Activated naive CD8-positive, alpha-beta T cell (primary cell): ENCODE measurements around the gene CACNG4.

Experiments used
- H3K27ac Mint-ChIP-seq: one replicate; pipeline ENCODE4 v1.8.0; 2021; ENCODE audit warnings: mixed read lengths
- H3K27me3 Mint-ChIP-seq: one replicate; pipeline ENCODE4 v1.8.0; 2021; ENCODE audit warnings: mixed read lengths
- H3K36me3 Mint-ChIP-seq: one replicate; pipeline ENCODE4 v1.8.0; 2021; ENCODE audit warnings: mixed read lengths
- H3K4me1 Mint-ChIP-seq: one replicate; pipeline ENCODE4 v1.8.0; 2021; ENCODE audit warnings: low read depth, mixed read lengths
- H3K4me3 Mint-ChIP-seq: one replicate; pipeline ENCODE4 v1.8.0; 2021; ENCODE audit warnings: mild to moderate bottlenecking, mixed read lengths
- H3K9me3 Mint-ChIP-seq: one replicate; pipeline ENCODE4 v1.8.0; 2021; ENCODE audit warnings: low read depth, mixed read lengths

CACNG4 gene

DNA sequence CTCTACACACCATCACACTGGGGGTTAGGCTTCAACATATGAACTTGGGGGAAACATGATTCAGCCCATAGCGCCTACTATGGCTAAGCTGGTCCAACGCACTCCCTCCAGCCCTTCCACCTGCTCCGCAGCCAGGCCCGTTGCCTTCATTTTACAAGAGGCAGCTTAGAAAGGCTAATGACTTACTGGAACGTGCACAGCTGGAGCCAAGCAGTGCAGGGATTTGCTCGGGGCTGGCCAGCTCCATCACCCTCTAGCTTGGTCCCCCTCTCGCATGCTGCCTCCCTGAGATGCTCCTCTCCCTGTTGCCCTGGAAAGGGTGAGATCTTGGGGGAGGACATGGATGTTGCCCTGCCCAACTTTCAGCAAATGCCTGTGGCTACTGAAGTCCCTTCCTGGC is 77.0 kb downstream of the CACNG4 start:
- Mint-ChIP-seq H3K9me3 (no peaks in the 10 kb centered on the region), H3K27me3 (peaks cover 5% of the 10 kb centered on the region), H3K27ac (no peak overlapping the region), H3K4me3 (no peak overlapping the region), H3K36me3 (no peaks in the 10 kb centered on the region), H3K4me1 (no peaks in the 10 kb centered on the region)

GRCh38 chr17:67041941-67042899 is 77.7 kb downstream of the CACNG4 start:
- Mint-ChIP-seq H3K4me3 (no peak overlapping the region), H3K4me1 (no peaks in the 10 kb centered on the region), H3K27ac (no peak overlapping the region), H3K27me3 (peaks cover 3% of the 10 kb centered on the region), H3K36me3 (peaks cover 6% of the 10 kb centered on the region), H3K9me3 (no peaks in the 10 kb centered on the region)

- H3K36me3 Mint-ChIP-seq, result peaks cover 10% of the 10 kb centered on the region
- peaks cover 3% of the 10 kb centered on the region for H3K27me3 Mint-ChIP-seq
- peaks cover 6% of the 10 kb centered on the region for H3K9me3 Mint-ChIP-seq
- no peaks in the 10 kb centered on the region for H3K4me1 Mint-ChIP-seq
- H3K27ac Mint-ChIP-seq, result no peak overlapping the region
- no peak overlapping the region for H3K4me3 Mint-ChIP-seq
Observed at GRCh38 chr17:67043283-67043682, 78.8 kb downstream of the CACNG4 start.

GRCh38 chr17:67044016-67044772 is 79.7 kb downstream of the CACNG4 start, which contains the start of gene CACNG1:
Gene CACNG1 (plus strand): TSS chr17:67044554. CDS start chr17:67044661, 107 bp downstream.
- Mint-ChIP-seq H3K4me1 (no peaks in the 10 kb centered on the region), H3K27ac (no peak within 1 kb of the TSS), H3K9me3 (peaks cover 15% of the 10 kb centered on the region), H3K27me3 (peaks cover 3% of the 10 kb centered on the region), H3K4me3 (no peak within 1 kb of the TSS), H3K36me3 (peaks cover 18% of the 10 kb centered on the region)

- Mint-ChIP-seq H3K4me3 (no peak overlapping the region), H3K27me3 (peaks cover 2% of the 10 kb centered on the region)
Observed at GRCh38 chr17:67044940-67045339, 80.4 kb downstream of the CACNG4 start.

DNA sequence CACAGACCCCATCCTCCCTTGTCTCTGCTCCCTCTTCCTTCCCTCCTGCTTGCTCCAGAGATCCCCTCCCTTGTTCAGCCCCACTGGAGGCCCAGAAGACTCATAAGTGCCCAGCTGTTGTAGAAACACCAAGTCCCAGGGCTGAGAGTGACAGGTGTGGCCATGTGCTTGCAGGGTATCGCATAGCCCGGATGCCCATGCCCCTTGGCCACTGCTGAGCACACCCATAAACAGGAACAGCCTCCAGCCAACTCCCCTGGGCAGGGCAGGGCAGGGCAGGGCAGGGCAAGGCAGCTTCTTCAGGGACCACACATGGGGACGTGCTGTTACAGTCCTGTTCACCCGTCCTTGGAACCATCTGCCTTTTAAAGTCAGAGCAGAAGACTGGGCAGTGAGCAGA is 81.9 kb downstream of the CACNG4 start:
- H3K4me1 Mint-ChIP-seq, result no peaks in the 10 kb centered on the region
- peaks cover 15% of the 10 kb centered on the region for H3K9me3 Mint-ChIP-seq
- H3K27ac Mint-ChIP-seq, result no peak overlapping the region
- no peak overlapping the region for H3K4me3 Mint-ChIP-seq
- H3K27me3 Mint-ChIP-seq, result no peaks in the 10 kb centered on the region
- peaks cover 19% of the 10 kb centered on the region for H3K36me3 Mint-ChIP-seq

More at GRCh38 chr17:67044940-67045339, 80.4 kb downstream of the CACNG4 start:
- no peak overlapping the region for H3K27ac Mint-ChIP-seq
- H3K36me3 Mint-ChIP-seq, result peaks cover 19% of the 10 kb centered on the region
- H3K4me1 Mint-ChIP-seq, result no peaks in the 10 kb centered on the region
- peaks cover 15% of the 10 kb centered on the region for H3K9me3 Mint-ChIP-seq

- peaks cover 19% of the 10 kb centered on the region for H3K36me3 Mint-ChIP-seq
- H3K27ac Mint-ChIP-seq, result no peak overlapping the region
- no peaks in the 10 kb centered on the region for H3K27me3 Mint-ChIP-seq
- no peaks in the 10 kb centered on the region for H3K4me1 Mint-ChIP-seq
- peaks cover 15% of the 10 kb centered on the region for H3K9me3 Mint-ChIP-seq
- no peak overlapping the region for H3K4me3 Mint-ChIP-seq
Observed at GRCh38 chr17:67047382-67047781, 82.9 kb downstream of the CACNG4 start.

DNA sequence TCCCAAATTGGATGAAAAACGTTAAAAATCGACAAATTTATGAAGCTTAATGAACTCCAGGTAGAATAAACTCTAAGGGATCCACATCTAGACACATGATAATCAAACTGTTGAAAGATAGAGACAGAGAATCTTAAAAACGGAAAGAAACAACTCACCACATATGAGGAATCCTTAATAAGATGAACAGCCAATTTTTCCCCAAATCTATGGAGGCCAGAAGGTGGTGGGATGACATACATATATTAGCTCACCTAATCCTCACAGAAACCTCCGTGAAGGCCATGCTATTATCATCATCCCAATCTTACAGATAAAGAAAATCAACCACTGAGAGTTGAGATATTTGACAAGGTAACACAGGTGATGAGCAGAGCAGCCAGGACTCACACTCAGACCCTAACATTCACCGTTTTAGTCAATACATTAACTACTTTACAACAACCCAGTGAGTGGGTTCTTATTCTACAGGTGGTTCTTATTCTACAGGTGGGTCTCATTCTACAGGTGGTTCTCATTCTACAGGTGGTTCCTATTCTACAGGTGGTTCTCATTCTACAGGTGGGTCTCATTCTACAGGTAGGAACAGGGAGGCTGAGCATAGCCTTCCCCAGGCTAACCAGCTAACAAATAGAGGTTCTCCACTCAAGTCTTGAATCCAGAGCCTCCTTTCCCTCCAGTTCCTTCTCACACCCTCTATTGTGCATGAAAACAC is 84.7 kb downstream of the CACNG4 start:
- Mint-ChIP-seq H3K27me3 (no peaks in the 10 kb centered on the region), H3K9me3 (peaks cover 15% of the 10 kb centered on the region), H3K4me3 (no peak overlapping the region), H3K4me1 (no peaks in the 10 kb centered on the region), H3K27ac (no peak overlapping the region), H3K36me3 (peaks cover 19% of the 10 kb centered on the region)

- Mint-ChIP-seq H3K4me3 (no peak overlapping the region), H3K4me1 (no peaks in the 10 kb centered on the region), H3K9me3 (peaks cover 15% of the 10 kb centered on the region), H3K27ac (no peak overlapping the region), H3K27me3 (no peaks in the 10 kb centered on the region), H3K36me3 (peaks cover 19% of the 10 kb centered on the region)
Observed at GRCh38 chr17:67050066-67050465, 85.6 kb downstream of the CACNG4 start.

DNA sequence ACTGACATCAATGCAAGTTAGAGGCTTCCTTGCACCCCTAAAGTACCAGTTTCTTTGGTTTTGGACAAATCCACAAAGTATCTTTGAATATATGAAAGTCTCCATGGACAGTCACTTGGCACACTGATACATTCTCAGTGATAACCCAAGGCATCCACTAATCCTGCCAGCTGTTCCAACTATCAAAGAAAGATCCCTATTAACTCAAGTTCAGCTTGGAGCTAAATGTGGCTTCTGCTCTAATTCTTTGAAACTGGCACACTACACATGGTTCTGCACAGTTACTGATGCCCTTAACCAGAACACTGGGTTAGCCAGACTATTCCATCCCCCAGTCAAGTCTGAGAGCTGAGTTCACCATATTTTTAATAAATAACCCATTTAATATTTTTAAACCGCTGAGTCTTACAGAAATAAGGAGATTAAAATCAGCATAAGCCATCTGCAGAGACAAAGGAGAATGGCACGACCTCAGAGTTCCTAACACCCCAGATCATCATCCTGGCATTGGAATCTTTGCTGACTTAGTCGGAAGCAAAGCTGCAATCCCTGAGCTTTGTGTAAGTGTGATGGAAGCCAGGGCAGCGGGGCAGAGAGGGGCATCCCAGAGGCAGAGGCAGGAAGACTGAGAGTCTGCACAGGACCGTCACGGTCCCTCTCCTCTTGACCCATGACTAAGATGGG is 86.1 kb downstream of the CACNG4 start:
- Mint-ChIP-seq H3K4me3 (no peak overlapping the region), H3K4me1 (no peaks in the 10 kb centered on the region), H3K27me3 (no peaks in the 10 kb centered on the region), H3K36me3 (peaks cover 19% of the 10 kb centered on the region), H3K27ac (no peak overlapping the region), H3K9me3 (peaks cover 15% of the 10 kb centered on the region)

DNA sequence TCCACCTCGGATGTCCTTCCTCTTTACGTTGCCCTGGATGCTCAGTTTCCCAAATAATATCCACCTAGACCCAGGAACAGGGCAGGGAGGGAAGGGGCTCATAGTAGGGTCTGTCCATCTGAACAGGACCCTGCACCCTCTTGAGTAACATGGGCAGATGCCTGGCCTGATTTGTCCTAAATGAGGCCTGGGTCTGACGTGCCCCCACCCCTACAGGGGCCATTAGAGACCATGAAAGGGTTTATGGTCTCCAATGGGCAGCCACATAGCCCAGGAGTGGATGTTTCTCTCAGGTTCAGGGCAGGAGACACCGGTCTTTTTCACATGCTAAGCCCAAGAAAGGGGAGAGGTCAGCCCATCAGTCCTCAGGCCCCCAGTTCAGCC is 86.6 kb downstream of the CACNG4 start:
- no peaks in the 10 kb centered on the region for H3K4me1 Mint-ChIP-seq
- no peak overlapping the region for H3K4me3 Mint-ChIP-seq
- H3K36me3 Mint-ChIP-seq, result peaks cover 19% of the 10 kb centered on the region
- H3K9me3 Mint-ChIP-seq, result peaks cover 15% of the 10 kb centered on the region
- H3K27ac Mint-ChIP-seq, result no peak overlapping the region
- no peaks in the 10 kb centered on the region for H3K27me3 Mint-ChIP-seq

- Mint-ChIP-seq H3K27me3 (no peaks in the 10 kb centered on the region), H3K27ac (no peak overlapping the region), H3K9me3 (peaks cover 15% of the 10 kb centered on the region), H3K36me3 (peaks cover 17% of the 10 kb centered on the region), H3K4me3 (no peak overlapping the region), H3K4me1 (no peaks in the 10 kb centered on the region)
Observed at GRCh38 chr17:67051837-67052236, 87.3 kb downstream of the CACNG4 start.

- Mint-ChIP-seq H3K9me3 (peaks cover 11% of the 10 kb centered on the region), H3K4me3 (no peak overlapping the region), H3K36me3 (peaks cover 9% of the 10 kb centered on the region), H3K27me3 (no peaks in the 10 kb centered on the region), H3K27ac (no peak overlapping the region), H3K4me1 (no peaks in the 10 kb centered on the region)
Observed at GRCh38 chr17:67052720-67053437, 88.4 kb downstream of the CACNG4 start.
